GM12878 (cell line): ENCODE data around the gene PGRMC2.
A peak's percentile ranks its signal among the peaks of the same experiment; 100 is the strongest.

Experiments
- ASH2L ChIP-seq: fragments of 300-600, 200-600 bp; sonication (generic); IDR thresholded peaks from 2 replicates; pipeline ENCODE4 v1.6.1; 2017; ENCODE audit warnings: low read depth, mild to moderate bottlenecking, borderline replicate concordance
- CEBPB ChIP-seq, 2 experiments: fragments of 150-350 bp in 1 of 2; IDR thresholded peaks; 2 replicates each; pipeline ENCODE4 v1.6.1; 2012 to 2014; ENCODE audit warnings: low read depth in 2 of 2, low read length in 2 of 2, borderline replicate concordance in 1 of 2, inconsistent platforms in 1 of 2
- CHD2 ChIP-seq: IDR thresholded peaks from 2 replicates; pipeline ENCODE4 v1.6.1; 2011; ENCODE audit warnings: low read depth, low read length, improper control_type of control experiment, borderline replicate concordance
- CTCF ChIP-seq, 3 experiments: IDR thresholded peaks in 2 of 3; conservative IDR thresholded peaks in 1 of 3; 2 replicates each; pipeline ENCODE4 v1.5.1; 2011; ENCODE audit warnings: low read depth in 3 of 3, low read length in 3 of 3, mild to moderate bottlenecking in 3 of 3, control low read depth in 2 of 3, moderate library complexity in 2 of 3, inconsistent platforms in 1 of 3, mixed read lengths in 1 of 3; ENCODE audit not compliant: control insufficient read depth in 2 of 3, insufficient read depth in 1 of 3; ENCODE audit errors: extremely low read depth in 1 of 3
- EZH2 ChIP-seq: IDR thresholded peaks from 2 replicates; pipeline ENCODE4 v1.6.1; 2012; ENCODE audit warnings: low read depth, mild to moderate bottlenecking, control low read depth, inconsistent platforms, low read length, borderline replicate concordance; ENCODE audit not compliant: control insufficient read depth
- FOXK2 ChIP-seq: fragments of 450-650 bp; IDR thresholded peaks from 2 replicates; pipeline ENCODE4 v1.6.1; 2017; ENCODE audit warnings: mild to moderate bottlenecking, moderate library complexity
- MAX ChIP-seq: IDR thresholded peaks from 2 replicates; pipeline ENCODE4 v1.6.1; 2012; ENCODE audit warnings: low read depth, low read length, improper control_type of control experiment
- NR2F1 ChIP-seq: fragments of 450-650 bp; conservative IDR thresholded peaks from 2 replicates; pipeline ENCODE4 v1.6.1; 2017; ENCODE audit warnings: mild to moderate bottlenecking
- POLR2A ChIP-seq: IDR thresholded peaks from 2 replicates; pipeline ENCODE4 v1.6.1; 2011; ENCODE audit warnings: low read depth, mild to moderate bottlenecking, low read length
- SIX5 ChIP-seq: IDR thresholded peaks from 2 replicates; pipeline ENCODE4 v1.6.1; 2011; ENCODE audit warnings: mild to moderate bottlenecking, low read depth, low read length, moderate library complexity; ENCODE audit not compliant: severe bottlenecking
- STAT3 ChIP-seq: IDR thresholded peaks from 2 replicates; pipeline ENCODE4 v1.6.1; 2011; ENCODE audit warnings: low read depth, low read length, improper control_type of control experiment
- USF2 ChIP-seq: IDR thresholded peaks from 2 replicates; pipeline ENCODE4 v1.6.1; 2011; ENCODE audit warnings: low read depth, low read length, improper control_type of control experiment, borderline replicate concordance
- YY1 ChIP-seq: IDR thresholded peaks from 2 replicates; pipeline ENCODE4 v1.6.1; 2011; ENCODE audit warnings: low read depth, mild to moderate bottlenecking, low read length
- ZBTB33 ChIP-seq: fragments of 450-650 bp; IDR thresholded peaks from 2 replicates; pipeline ENCODE4 v1.6.1; 2017; ENCODE audit warnings: mild to moderate bottlenecking

GRCh38 chr4:128220286-128221235 lies 67.1 kb downstream of the PGRMC2 start:
- TF ChIP-seq ZBTB33, result no peak
- no peak for TF ChIP-seq USF2
- no peak for TF ChIP-seq CHD2
- no peak for TF ChIP-seq EZH2
- no peak for TF ChIP-seq YY1
- TF ChIP-seq FOXK2, result no peak
- no peak for TF ChIP-seq ASH2L
- no peak for TF ChIP-seq NR2F1
- TF ChIP-seq CTCF (IDR thresholded peaks at IDR 0.05 in 2 of 3, conservative IDR thresholded peaks at IDR 0.05 in 1 of 3; ENCODE audit: control insufficient read depth in 2 of 3, extremely low read depth in 1 of 3, insufficient read depth in 1 of 3, low read depth in 3 of 3, low read length in 3 of 3), result peak in 2 of 3 experiments; percentile 10 to 43; a peak in 2 of 6 replicates
- TF ChIP-seq MAX, result no peak
- no peak for TF ChIP-seq SIX5
- TF ChIP-seq CEBPB (IDR thresholded peaks at IDR 0.05; ENCODE audit: borderline replicate concordance in 1 of 2, low read depth in 2 of 2, low read length in 2 of 2), result no peak
- TF ChIP-seq STAT3, result no peak
- TF ChIP-seq POLR2A, result no peak
